Tibial nerve (tissue), 3 donors: Measurements from ENCODE around the gene KIF6.

ENCODE experiments used
- CTCF ChIP-seq, 5 experiments: fragments of 200-600 bp in 3 of 5; fragments of 450-650 bp in 2 of 5; sonication (generic) in 3 of 5; IDR thresholded peaks; one replicate each; pipeline ENCODE4 v1.5.1; 2016 to 2019; ENCODE audit warnings: antibody characterized with exemption in 5 of 5, mild to moderate bottlenecking in 3 of 5, moderate library complexity in 2 of 5
- POLR2A ChIP-seq, 2 donors: fragments of 450-650 bp; IDR thresholded peaks; one replicate each; pipeline ENCODE4 v1.6.1; 2017; ENCODE audit warnings: antibody characterized with exemption in 2 of 2, mild to moderate bottlenecking in 2 of 2, moderate library complexity in 2 of 2

GRCh38 chr6:39451831-39452230 lies 273.4 kb downstream of the KIF6 start:
- TF ChIP-seq POLR2A (IDR thresholded peaks at IDR 0.05) (no peak), CTCF (IDR thresholded peaks at IDR 0.05) (no peak)
